HG03558 (cell line): ENCODE results near the gene ZNF780B.

Experiments used
- ATAC-seq: cut with Tn5 transposase; IDR thresholded peaks from one replicate; pipeline ENCODE4 v1.9.1; 2021; ENCODE audit warnings: moderate number of reproducible peaks; ENCODE audit not compliant: unreplicated experiment; ENCODE audit errors: extremely low read depth

The ZNF780B gene

GRCh38 chr19:40055832-40056504 is at the start of gene ZNF780B:
Gene ZNF780B, minus strand, starts transcription at chr19:40056231. Its CDS starts 5,899 bp downstream, at chr19:40050332.
- ATAC-seq, result no peak

- no peak for ATAC-seq
These were observed 48.7 kb upstream of the ZNF780B start for GRCh38 chr19:40104754-40105153.

- no peak for ATAC-seq
These were observed 47.6 kb upstream of the ZNF780B start for GRCh38 chr19:40103600-40103999.

- no peak for ATAC-seq
These were observed 45.8 kb upstream of the ZNF780B start for GRCh38 chr19:40101813-40102212.

- ATAC-seq, result no peak
These were observed 37.4 kb upstream of the ZNF780B start for GRCh38 chr19:40093416-40093815.

- no peak for ATAC-seq
These were observed 35.4 kb upstream of the ZNF780B start for GRCh38 chr19:40091205-40092129.

- no peak for ATAC-seq
These were observed 34.5 kb upstream of the ZNF780B start, which contains the start of gene ZNF780A for GRCh38 chr19:40090241-40091204. Gene ZNF780A, minus strand, starts transcription at chr19:40090943. Its CDS starts 6,190 bp downstream, at chr19:40084753.

GRCh38 chr19:40089462-40089861 is 33.4 kb upstream of the ZNF780B start:
- no peak for ATAC-seq

GRCh38 chr19:40088299-40089047 is 32.4 kb upstream of the ZNF780B start:
- ATAC-seq, result no peak

GRCh38 chr19:40084948-40085347 is 28.9 kb upstream of the ZNF780B start:
- no peak for ATAC-seq

- ATAC-seq, result no peak
These were observed 25.4 kb upstream of the ZNF780B start for GRCh38 chr19:40081411-40081810.

GRCh38 chr19:40080289-40080688 is 24.3 kb upstream of the ZNF780B start:
- no peak for ATAC-seq

GRCh38 chr19:40078377-40078776 is 22.3 kb upstream of the ZNF780B start:
- no peak for ATAC-seq

GRCh38 chr19:40070058-40070457 is 14.0 kb upstream of the ZNF780B start:
- ATAC-seq, result no peak

GRCh38 chr19:40059624-40060023 is 3.6 kb upstream of the ZNF780B start:
- ATAC-seq, result no peak

- no peak for ATAC-seq
These were observed 1.1 kb upstream of the ZNF780B start for GRCh38 chr19:40057166-40057565.

GRCh38 chr19:40056505-40056904 is 474 bp upstream of the ZNF780B start:
- ATAC-seq, result no peak

GRCh38 chr19:40055049-40055448 is 982 bp downstream of the ZNF780B start:
- no peak for ATAC-seq

- no peak for ATAC-seq
These were observed 1.4 kb downstream of the ZNF780B start for GRCh38 chr19:40054632-40055031.
